H1 (cell line): ENCODE data around the gene C3orf18. TPM values are rescaled to one million over a fixed set of nuclear protein-coding genes. Genes with fewer than 3 reads are reported as not detected.

Experiments
- CBX8 ChIP-seq: fragments of 300-800, 300-1000 bp; sonication (generic); IDR thresholded peaks from 2 replicates; pipeline ENCODE4 v1.7.1; 2016; ENCODE audit warnings: low read depth, low read length, borderline replicate concordance
- CHD2 ChIP-seq: IDR thresholded peaks from 2 replicates; pipeline ENCODE4 v1.6.1; 2012; ENCODE audit warnings: low read length, improper control_type of control experiment
- RXRA ChIP-seq: IDR thresholded peaks from 2 replicates; pipeline ENCODE4 v1.6.1; 2011; ENCODE audit warnings: low read depth, mild to moderate bottlenecking, low read length, moderate library complexity; ENCODE audit not compliant: insufficient read depth
- SUZ12 ChIP-seq: fragments of 200-600 bp; sonication (generic); IDR thresholded peaks from 2 replicates; pipeline ENCODE4 v1.6.1; 2012; ENCODE audit warnings: mild to moderate bottlenecking, inconsistent platforms, low read length, moderate library complexity, mixed read lengths
- polyA plus RNA-seq, 7 experiments: library from polyadenylated mRNA; depleted of rRNA in 3 of 7; stranded (reverse) in 5 of 7; unstranded in 2 of 7; fragments of >200 nt in 5 of 7; fragments of 200-250 nt in 2 of 7; gene quantifications; 1 replicate in 5 of 7; 2 replicates in 1 of 7; 4 replicates in 1 of 7; pipeline versions ENCODE4 v1.2.1 to v1.2.3, GENCODE V29; 2011 to 2013; ENCODE audit warnings: missing spikeins in 2 of 7, mixed read lengths in 2 of 7
- total RNA-seq: library from RNA; stranded (reverse); fragmentation: NEBNext Ultra II Directional; extraction: Animal tissue kit (Norgen Biotek cat#: 25700); gene quantifications from 2 replicates; pipeline ENCODE4 v1.2.1, GENCODE V29; 2021
- TF ChIP-seq, protein P1 (sequence below): fragments of 300-600 bp; sonication (generic); IDR thresholded peaks from 2 replicates; pipeline ENCODE4 v1.7.1; 2012; ENCODE audit warnings: low read length, moderate library complexity, mild to moderate bottlenecking, inconsistent platforms; ENCODE audit not compliant: insufficient replicate concordance
- TF ChIP-seq, protein P2 (sequence below), 3 experiments: IDR thresholded peaks; 1 replicate in 2 of 3; 2 replicates in 1 of 3; pipeline versions ENCODE4 v1.5.1 to v1.6.1; 2011; ENCODE audit warnings: low read length in 3 of 3, mild to moderate bottlenecking in 3 of 3, inconsistent platforms in 2 of 3, low read depth in 1 of 3, moderate library complexity in 1 of 3; ENCODE audit not compliant: insufficient read depth in 1 of 3; ENCODE audit errors: control extremely low read depth in 1 of 3
- TF ChIP-seq, protein P3 (sequence below): IDR thresholded peaks from 2 replicates; pipeline ENCODE4 v1.6.1; 2011; ENCODE audit warnings: low read depth, mild to moderate bottlenecking, low read length; ENCODE audit not compliant: insufficient read depth

Gene C3orf18
- total and polyA plus RNA-seq, 2 of the 8 experiments (the other 6 are each of a cell fraction or from before 2014, with no cell fraction given): 7.5 to 15.0 TPM

DNA sequence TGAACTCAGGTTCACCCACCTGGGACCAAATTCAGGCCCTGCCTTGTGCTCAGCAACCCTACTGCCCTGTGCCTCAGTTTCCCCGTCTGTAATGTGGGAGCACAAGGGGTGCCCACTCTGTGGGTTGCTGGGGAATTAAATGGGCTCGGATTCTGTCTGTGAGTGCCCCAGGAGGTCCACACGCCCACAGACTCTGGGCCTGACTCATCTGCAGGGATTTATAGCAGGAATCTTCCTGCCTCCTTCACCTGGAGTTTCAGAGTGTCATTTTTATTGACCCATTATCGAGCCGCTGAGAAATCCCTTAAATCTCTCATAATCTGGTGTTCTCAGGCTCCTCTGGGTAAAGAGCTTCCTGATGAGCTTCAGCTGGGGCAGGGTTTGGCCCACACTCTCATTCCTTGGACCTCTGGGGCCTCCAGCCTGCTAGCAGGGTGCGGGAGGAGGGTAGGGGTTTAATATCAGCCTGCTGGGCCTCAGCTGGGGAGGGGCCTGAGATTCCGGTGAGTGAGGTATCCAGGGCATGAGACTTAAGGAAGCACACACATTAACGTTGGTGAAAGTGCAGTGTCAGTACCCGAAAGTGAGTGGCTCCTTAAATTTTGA lies 16.4 kb downstream of the C3orf18 start (continued):
- TF ChIP-seq, protein P1, sequence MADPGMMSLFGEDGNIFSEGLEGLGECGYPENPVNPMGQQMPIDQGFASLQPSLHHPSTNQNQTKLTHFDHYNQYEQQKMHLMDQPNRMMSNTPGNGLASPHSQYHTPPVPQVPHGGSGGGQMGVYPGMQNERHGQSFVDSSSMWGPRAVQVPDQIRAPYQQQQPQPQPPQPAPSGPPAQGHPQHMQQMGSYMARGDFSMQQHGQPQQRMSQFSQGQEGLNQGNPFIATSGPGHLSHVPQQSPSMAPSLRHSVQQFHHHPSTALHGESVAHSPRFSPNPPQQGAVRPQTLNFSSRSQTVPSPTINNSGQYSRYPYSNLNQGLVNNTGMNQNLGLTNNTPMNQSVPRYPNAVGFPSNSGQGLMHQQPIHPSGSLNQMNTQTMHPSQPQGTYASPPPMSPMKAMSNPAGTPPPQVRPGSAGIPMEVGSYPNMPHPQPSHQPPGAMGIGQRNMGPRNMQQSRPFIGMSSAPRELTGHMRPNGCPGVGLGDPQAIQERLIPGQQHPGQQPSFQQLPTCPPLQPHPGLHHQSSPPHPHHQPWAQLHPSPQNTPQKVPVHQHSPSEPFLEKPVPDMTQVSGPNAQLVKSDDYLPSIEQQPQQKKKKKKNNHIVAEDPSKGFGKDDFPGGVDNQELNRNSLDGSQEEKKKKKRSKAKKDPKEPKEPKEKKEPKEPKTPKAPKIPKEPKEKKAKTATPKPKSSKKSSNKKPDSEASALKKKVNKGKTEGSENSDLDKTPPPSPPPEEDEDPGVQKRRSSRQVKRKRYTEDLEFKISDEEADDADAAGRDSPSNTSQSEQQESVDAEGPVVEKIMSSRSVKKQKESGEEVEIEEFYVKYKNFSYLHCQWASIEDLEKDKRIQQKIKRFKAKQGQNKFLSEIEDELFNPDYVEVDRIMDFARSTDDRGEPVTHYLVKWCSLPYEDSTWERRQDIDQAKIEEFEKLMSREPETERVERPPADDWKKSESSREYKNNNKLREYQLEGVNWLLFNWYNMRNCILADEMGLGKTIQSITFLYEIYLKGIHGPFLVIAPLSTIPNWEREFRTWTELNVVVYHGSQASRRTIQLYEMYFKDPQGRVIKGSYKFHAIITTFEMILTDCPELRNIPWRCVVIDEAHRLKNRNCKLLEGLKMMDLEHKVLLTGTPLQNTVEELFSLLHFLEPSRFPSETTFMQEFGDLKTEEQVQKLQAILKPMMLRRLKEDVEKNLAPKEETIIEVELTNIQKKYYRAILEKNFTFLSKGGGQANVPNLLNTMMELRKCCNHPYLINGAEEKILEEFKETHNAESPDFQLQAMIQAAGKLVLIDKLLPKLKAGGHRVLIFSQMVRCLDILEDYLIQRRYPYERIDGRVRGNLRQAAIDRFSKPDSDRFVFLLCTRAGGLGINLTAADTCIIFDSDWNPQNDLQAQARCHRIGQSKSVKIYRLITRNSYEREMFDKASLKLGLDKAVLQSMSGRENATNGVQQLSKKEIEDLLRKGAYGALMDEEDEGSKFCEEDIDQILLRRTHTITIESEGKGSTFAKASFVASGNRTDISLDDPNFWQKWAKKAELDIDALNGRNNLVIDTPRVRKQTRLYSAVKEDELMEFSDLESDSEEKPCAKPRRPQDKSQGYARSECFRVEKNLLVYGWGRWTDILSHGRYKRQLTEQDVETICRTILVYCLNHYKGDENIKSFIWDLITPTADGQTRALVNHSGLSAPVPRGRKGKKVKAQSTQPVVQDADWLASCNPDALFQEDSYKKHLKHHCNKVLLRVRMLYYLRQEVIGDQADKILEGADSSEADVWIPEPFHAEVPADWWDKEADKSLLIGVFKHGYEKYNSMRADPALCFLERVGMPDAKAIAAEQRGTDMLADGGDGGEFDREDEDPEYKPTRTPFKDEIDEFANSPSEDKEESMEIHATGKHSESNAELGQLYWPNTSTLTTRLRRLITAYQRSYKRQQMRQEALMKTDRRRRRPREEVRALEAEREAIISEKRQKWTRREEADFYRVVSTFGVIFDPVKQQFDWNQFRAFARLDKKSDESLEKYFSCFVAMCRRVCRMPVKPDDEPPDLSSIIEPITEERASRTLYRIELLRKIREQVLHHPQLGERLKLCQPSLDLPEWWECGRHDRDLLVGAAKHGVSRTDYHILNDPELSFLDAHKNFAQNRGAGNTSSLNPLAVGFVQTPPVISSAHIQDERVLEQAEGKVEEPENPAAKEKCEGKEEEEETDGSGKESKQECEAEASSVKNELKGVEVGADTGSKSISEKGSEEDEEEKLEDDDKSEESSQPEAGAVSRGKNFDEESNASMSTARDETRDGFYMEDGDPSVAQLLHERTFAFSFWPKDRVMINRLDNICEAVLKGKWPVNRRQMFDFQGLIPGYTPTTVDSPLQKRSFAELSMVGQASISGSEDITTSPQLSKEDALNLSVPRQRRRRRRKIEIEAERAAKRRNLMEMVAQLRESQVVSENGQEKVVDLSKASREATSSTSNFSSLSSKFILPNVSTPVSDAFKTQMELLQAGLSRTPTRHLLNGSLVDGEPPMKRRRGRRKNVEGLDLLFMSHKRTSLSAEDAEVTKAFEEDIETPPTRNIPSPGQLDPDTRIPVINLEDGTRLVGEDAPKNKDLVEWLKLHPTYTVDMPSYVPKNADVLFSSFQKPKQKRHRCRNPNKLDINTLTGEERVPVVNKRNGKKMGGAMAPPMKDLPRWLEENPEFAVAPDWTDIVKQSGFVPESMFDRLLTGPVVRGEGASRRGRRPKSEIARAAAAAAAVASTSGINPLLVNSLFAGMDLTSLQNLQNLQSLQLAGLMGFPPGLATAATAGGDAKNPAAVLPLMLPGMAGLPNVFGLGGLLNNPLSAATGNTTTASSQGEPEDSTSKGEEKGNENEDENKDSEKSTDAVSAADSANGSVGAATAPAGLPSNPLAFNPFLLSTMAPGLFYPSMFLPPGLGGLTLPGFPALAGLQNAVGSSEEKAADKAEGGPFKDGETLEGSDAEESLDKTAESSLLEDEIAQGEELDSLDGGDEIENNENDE: no peak
- TF ChIP-seq, protein P2, sequence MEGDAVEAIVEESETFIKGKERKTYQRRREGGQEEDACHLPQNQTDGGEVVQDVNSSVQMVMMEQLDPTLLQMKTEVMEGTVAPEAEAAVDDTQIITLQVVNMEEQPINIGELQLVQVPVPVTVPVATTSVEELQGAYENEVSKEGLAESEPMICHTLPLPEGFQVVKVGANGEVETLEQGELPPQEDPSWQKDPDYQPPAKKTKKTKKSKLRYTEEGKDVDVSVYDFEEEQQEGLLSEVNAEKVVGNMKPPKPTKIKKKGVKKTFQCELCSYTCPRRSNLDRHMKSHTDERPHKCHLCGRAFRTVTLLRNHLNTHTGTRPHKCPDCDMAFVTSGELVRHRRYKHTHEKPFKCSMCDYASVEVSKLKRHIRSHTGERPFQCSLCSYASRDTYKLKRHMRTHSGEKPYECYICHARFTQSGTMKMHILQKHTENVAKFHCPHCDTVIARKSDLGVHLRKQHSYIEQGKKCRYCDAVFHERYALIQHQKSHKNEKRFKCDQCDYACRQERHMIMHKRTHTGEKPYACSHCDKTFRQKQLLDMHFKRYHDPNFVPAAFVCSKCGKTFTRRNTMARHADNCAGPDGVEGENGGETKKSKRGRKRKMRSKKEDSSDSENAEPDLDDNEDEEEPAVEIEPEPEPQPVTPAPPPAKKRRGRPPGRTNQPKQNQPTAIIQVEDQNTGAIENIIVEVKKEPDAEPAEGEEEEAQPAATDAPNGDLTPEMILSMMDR (IDR thresholded peaks at IDR 0.05; ENCODE audit: control extremely low read depth in 1 of 3, insufficient read depth in 1 of 3, low read depth in 1 of 3, low read length in 3 of 3): no peak
- TF ChIP-seq CHD2 (no peak), RXRA (no peak), CBX8 (no peak), SUZ12 (no peak)
- TF ChIP-seq, protein P3, sequence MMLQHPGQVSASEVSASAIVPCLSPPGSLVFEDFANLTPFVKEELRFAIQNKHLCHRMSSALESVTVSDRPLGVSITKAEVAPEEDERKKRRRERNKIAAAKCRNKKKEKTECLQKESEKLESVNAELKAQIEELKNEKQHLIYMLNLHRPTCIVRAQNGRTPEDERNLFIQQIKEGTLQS: no peak
